Panc1 (cell line): ENCODE data around the gene CKAP5. TPM values are rescaled to one million over a fixed set of nuclear protein-coding genes. Genes with fewer than 3 reads are reported as not detected.
A peak's percentile ranks its signal among the peaks of the same experiment; 100 is the strongest.

Experiments
- ATAC-seq: fragments of 200-7000 bp; cut with Tn5 transposase; 2 replicates; pipeline ENCODE4 v1.9.1; 2020; ENCODE audit warnings: mild to moderate bottlenecking, moderate library complexity
- BruUV-seq: library from RNA; stranded (reverse); fragments of 400-500 nt; replicated peaks from 2 replicates; lab custom pipeline; 2021; lab: Mats Ljungman, UMichigan
- CTCF ChIA-PET: fragments of 300-600 bp; sonication (Branson Sonifier 250); formaldehyde crosslinking; loops from one replicate; lab custom pipeline; 2022; ENCODE audit warnings: antibody characterized with exemption; lab: Charles Lee
- POLR2A ChIA-PET: fragments of 300-600 bp; sonication (Branson Sonifier 250); formaldehyde crosslinking; loops from one replicate; lab custom pipeline; 2022; ENCODE audit warnings: antibody characterized with exemption; lab: Charles Lee
- DNase-seq: peaks from one replicate; pipeline ENCODE4 v3.0.0-alpha.2; 2010; ENCODE audit warnings: low read depth, low spot score
- H3K27ac ChIP-seq: 2 replicates; pipeline ENCODE4 v1.5.1; 2011; ENCODE audit warnings: mild to moderate bottlenecking, low read length, inconsistent platforms
- H3K27me3 ChIP-seq: fragments of 200-500 bp; sonication (Bioruptor generic); 2 replicates; pipeline ENCODE4 v1.6.0; 2014; ENCODE audit warnings: low read length, inconsistent platforms; ENCODE audit not compliant: control insufficient read depth, insufficient read depth
- H3K36me3 ChIP-seq: fragments of 200-500 bp; sonication (Bioruptor generic); 2 replicates; pipeline ENCODE4 v1.5.1; 2014; ENCODE audit warnings: inconsistent platforms, mild to moderate bottlenecking, low read length, moderate library complexity; ENCODE audit not compliant: control insufficient read depth, insufficient read depth
- H3K4me1 ChIP-seq: 2 replicates; pipeline ENCODE4 v1.5.1; 2011; ENCODE audit warnings: inconsistent platforms, mild to moderate bottlenecking, low read length, moderate library complexity; ENCODE audit not compliant: control insufficient read depth, insufficient read depth
- H3K4me3 ChIP-seq, 2 experiments: 2 replicates each; pipeline ENCODE4 v1.5.1; 2011 to 2012; ENCODE audit warnings: low read depth in 2 of 2, low read length in 2 of 2, mild to moderate bottlenecking in 2 of 2, inconsistent platforms in 1 of 2, moderate library complexity in 1 of 2
- H3K9me3 ChIP-seq: fragments of 200-500 bp; sonication (Bioruptor generic); 2 replicates; pipeline ENCODE4 v1.5.1; 2014; ENCODE audit warnings: low read depth, mild to moderate bottlenecking, inconsistent platforms, low read length, moderate library complexity; ENCODE audit not compliant: control insufficient read depth, insufficient read depth
- POLR2AphosphoS5 ChIP-seq: IDR thresholded peaks from 2 replicates; pipeline ENCODE4 v1.6.1; 2012; ENCODE audit warnings: mild to moderate bottlenecking, low read depth, low read length, moderate library complexity
- REST ChIP-seq, 2 experiments: IDR thresholded peaks; 2 replicates each; pipeline ENCODE4 v1.6.1; 2011 to 2012; ENCODE audit warnings: low read depth in 2 of 2, control low read depth in 1 of 2, low read length in 1 of 2, mild to moderate bottlenecking in 1 of 2, moderate library complexity in 1 of 2; ENCODE audit not compliant: insufficient read depth in 1 of 2
- SIN3A ChIP-seq: IDR thresholded peaks from 2 replicates; pipeline ENCODE4 v1.6.1; 2012; ENCODE audit warnings: low read depth, mild to moderate bottlenecking, low read length, moderate library complexity, borderline replicate concordance; ENCODE audit not compliant: insufficient read depth
- TCF7L2 ChIP-seq: IDR thresholded peaks from 2 replicates; pipeline ENCODE4 v1.6.1; 2011; ENCODE audit warnings: mild to moderate bottlenecking, low read depth, low read length, inconsistent platforms
- in situ Hi-C: cut with HindIII; loops from 2 replicates; pipeline ENCODE4 v1.10.0; 2016; ENCODE audit warnings: low sequenced_read_pairs, low pct_unique_long_range_greater_than_20kb
- intact Hi-C: fragments of 100-400 bp; cut with micrococcal nuclease; formaldehyde crosslinking; loops from one replicate; pipeline ENCODE4 v1.10.0; 2022; ENCODE audit not compliant: unreplicated experiment
- total RNA-seq: library from RNA; stranded (reverse); gene quantifications from one replicate; pipeline ENCODE4 v1.2.1, GENCODE V29; 2021; ENCODE audit not compliant: unreplicated experiment
- TF ChIP-seq, protein P1 (sequence below): fragments of 450-650 bp; IDR thresholded peaks from 2 replicates; pipeline ENCODE4 v1.5.1; 2017; ENCODE audit warnings: mild to moderate bottlenecking

The CKAP5 gene
- total RNA-seq, 1 experiment from 2014 or later = 191 TPM

DNA sequence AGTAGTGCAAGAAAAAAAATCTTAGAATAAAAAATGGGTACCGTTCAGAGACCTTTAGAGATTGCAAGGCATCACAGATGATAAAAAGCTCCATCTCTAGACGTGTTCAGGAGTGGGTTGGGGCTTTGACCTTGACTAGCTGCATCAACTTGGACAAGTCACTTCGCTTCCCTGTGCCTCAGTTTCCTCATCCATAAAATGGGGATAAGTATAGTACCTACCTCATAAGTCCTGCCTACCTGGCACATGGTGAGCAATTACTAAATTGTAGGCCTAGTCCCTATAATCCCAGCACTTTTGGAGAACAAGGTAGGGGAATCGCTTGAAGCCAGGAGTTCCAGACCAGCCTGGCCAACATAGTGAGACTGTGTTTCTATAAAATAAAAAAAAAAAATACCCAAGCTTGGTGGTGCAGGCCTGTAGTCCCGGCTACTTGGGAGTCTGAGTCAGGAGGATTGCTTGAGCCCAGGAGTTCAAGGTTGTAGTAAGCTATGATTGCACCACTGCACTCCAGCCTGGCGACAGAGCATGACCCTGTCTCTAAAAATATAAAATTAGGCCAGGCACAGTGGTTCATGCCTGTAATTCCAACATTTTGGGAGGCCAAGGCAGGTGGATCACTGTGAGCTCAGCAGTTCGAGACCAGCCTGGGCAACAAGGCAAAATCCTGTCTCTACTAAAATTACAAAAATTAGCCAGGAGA lies 133.1 kb downstream of the CKAP5 start:
- ChIA-PET CTCF (no interaction called here), POLR2A (no interaction called here)
- Histone ChIP-seq H3K27ac (no peak overlapping the region), H3K27me3 (no peaks in the 10 kb centered on the region), H3K36me3 (no peaks in the 10 kb centered on the region), H3K4me3 (no peak overlapping the region), H3K4me1 (peaks cover 5% of the 10 kb centered on the region), H3K9me3 (no peaks in the 10 kb centered on the region)
- in situ Hi-C loops (no loop called here), intact Hi-C loops (no loop called here)
- DNase-seq (no peak), ATAC-seq (no peak)
- no TSS peak for BruUV-seq
- TF ChIP-seq TCF7L2 (no peak), POLR2AphosphoS5 (no peak), REST (IDR thresholded peaks at IDR 0.05; ENCODE audit: insufficient read depth in 1 of 2, low read depth in 2 of 2, low read length in 1 of 2) (no peak), SIN3A (no peak)
- TF ChIP-seq, protein P1, sequence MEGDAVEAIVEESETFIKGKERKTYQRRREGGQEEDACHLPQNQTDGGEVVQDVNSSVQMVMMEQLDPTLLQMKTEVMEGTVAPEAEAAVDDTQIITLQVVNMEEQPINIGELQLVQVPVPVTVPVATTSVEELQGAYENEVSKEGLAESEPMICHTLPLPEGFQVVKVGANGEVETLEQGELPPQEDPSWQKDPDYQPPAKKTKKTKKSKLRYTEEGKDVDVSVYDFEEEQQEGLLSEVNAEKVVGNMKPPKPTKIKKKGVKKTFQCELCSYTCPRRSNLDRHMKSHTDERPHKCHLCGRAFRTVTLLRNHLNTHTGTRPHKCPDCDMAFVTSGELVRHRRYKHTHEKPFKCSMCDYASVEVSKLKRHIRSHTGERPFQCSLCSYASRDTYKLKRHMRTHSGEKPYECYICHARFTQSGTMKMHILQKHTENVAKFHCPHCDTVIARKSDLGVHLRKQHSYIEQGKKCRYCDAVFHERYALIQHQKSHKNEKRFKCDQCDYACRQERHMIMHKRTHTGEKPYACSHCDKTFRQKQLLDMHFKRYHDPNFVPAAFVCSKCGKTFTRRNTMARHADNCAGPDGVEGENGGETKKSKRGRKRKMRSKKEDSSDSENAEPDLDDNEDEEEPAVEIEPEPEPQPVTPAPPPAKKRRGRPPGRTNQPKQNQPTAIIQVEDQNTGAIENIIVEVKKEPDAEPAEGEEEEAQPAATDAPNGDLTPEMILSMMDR = no peak

DNA sequence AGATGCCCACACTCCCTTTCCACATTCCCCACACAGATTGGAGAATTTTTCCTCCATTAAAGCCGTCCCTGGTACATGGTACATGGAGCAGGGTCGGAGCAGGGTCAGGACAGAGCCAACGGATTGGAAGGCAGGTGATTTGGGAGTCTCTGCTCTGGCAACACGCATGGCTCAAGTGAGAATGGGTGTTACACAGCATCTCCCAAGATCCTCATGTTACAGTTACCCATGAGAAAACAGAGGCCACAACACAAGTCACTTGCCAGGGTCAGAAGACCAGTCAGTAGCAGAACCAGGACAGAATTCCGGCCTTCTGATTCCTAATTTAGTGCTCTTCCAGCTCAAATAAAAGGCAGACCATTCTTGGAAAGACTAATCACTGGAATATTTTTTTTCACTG lies 134.8 kb downstream of the CKAP5 start:
- TF ChIP-seq SIN3A (no peak), POLR2AphosphoS5 (no peak), REST (IDR thresholded peaks at IDR 0.05; ENCODE audit: insufficient read depth in 1 of 2, low read depth in 2 of 2, low read length in 1 of 2) (no peak)
- H3K27ac ChIP-seq = no peak overlapping the region
- no peaks in the 10 kb centered on the region; the same call in 1 of the 2 replicates for H3K4me1 ChIP-seq
- BruUV-seq = no TSS peak
- H3K27me3 ChIP-seq = no peaks in the 10 kb centered on the region
- ChIA-PET CTCF (no interaction called here), POLR2A (no interaction called here)
- H3K36me3 ChIP-seq = no peaks in the 10 kb centered on the region
- H3K9me3 ChIP-seq = no peaks in the 10 kb centered on the region
- DNase-seq (no peak), ATAC-seq (peak; percentile 40)
- in situ Hi-C loops = no loop called here
- H3K4me3 ChIP-seq = no peak overlapping the region
- intact Hi-C loops = no loop called here
